Activated CD4-positive, alpha-beta T cell treated with anti-CD3 and anti-CD28 coated beads, Interleukin-10, Interleukin-2, amounts not matched to agents 100 ng/mL and 50 ng/mL, durations not matched to agents 16 hours and 8 hours (primary cell): ENCODE measurements around the gene CDH22.

Source experiments
- DNase-seq: peaks from one replicate; pipeline ENCODE4 v3.0.0-alpha.2; 2020

Gene CDH22

DNA sequence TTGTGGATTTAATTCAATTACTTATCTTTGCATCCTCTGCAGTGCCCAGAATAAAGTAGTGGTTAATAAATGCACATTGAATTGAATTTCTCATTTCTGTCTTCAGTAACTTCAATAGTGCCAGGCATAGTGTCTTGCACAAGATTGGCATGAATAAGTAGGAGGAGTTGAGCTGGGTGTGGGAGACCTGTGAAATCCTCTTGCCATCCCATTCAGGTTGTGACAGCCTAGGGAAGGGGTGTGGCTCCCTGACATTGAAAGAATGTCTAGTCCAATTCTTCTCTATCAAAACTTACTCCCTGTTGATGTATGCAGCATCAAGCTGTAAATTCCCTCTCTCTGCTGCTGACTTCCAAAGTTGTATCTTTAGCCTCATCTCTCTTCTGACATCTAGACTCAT lies 73.2 kb downstream of the CDH22 start:
- no peak for DNase-seq

DNA sequence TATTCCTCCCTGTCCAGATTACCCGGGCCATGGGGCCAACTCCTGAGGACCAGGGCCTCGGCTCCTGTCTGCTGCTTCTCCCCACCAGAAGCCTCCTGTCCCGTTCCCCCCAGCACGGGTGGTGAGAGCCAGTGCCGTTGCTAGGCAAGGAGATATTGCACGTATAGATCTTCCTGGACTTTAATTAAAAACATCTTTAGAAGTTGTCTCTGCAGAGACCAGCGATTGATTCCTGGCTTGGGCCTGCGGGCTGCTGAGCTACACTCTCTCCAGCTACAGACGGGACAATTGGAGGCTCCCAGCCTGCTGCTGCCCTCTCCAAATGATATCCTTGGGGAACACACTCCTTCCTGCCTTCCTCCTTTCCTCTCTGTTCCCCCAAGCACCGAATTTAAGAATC lies 74.6 kb downstream of the CDH22 start:
- DNase-seq = no peak

DNA sequence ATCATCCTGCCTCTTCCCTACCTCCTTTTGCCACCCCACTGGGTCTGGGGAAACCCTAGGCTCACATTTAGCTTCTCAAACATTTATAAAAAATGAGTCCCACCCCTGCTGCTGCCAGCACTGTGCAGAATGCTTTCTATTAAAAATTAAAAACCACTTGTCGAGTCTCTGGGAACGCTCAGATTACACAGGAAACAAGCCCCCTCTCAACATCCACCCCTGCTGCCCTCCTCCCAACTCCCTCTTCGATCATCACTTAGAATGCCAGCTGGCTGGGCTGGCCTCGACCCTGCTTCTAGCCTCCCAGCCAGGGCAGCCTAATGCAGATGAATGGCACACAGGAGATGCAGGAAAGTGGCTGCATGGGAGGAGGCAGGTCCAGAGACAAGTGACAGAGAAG lies 75.8 kb downstream of the CDH22 start:
- DNase-seq = no peak

- no peak for DNase-seq
Observed at GRCh38 chr20:46230801-46231282, 77.5 kb downstream of the CDH22 start.

GRCh38 chr20:46230106-46230491 lies 78.2 kb downstream of the CDH22 start:
- no peak for DNase-seq

- DNase-seq = no peak
Observed at GRCh38 chr20:46229478-46230105, 78.7 kb downstream of the CDH22 start.

DNA sequence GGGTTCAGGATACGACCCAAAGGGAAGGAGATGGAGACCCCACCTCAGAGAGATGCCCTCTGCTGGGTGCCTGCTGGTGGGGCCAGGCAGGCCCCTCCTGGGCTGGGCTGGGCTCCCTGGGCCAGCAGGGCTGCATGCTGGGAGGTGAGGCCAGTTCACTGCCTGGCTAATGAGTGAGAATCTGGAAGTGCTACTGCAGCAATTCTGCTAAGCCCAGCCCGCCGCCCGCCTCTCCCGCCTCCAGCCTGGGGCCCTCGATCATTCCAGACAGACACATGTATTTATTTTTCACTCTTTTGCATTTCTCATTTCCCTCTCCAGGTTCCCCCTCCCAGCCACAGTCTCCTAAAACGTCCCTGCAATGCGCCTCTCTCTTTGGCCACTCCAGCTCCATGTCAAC lies 79.6 kb downstream of the CDH22 start:
- DNase-seq = no peak

- no peak for DNase-seq
Observed at GRCh38 chr20:46227272-46227767, 81.0 kb downstream of the CDH22 start.

DNA sequence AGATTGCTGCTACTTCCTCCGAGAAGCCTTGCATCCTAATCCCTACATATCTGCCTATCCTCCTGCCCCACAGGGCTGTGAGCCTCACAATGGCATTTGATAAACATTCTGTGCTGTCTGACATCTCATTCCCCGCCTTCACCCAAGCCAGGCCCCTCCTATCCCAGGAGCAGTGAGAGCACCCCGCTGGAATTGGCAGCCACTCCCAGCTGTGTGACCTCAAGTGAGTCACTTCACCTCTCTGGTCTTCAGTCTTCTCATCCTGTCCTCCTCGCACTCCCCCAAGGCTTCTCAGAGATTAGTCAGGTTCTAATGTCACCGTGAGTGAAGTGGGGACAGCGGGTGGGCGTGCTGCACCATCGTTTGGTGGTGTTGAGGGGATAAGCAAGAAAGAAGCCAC lies 81.7 kb downstream of the CDH22 start:
- DNase-seq = no peak

DNA sequence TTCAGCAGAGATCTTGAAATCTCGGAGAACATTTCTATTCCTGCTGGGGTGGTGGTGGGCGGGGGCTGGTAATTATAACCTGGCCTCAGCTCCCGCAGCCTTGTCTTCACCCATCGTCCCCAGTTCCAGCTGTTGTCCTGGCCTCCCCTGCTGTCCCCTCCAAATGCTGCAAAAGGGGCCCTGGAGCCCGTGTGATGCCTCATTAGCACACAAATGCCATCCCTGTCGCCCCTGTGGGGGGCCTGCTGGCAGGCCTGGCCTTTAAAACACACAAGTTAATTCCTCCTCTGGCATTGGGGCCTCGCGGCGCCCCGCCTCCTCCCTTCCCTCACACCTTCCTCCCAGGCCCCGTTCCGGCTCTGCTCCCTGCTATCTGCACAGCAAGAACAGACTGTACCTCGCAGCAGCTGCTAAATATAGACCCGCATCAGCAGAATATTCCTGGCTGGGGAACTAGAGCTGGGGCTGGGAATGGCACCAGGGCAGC lies 85.7 kb downstream of the CDH22 start:
- no peak for DNase-seq

DNA sequence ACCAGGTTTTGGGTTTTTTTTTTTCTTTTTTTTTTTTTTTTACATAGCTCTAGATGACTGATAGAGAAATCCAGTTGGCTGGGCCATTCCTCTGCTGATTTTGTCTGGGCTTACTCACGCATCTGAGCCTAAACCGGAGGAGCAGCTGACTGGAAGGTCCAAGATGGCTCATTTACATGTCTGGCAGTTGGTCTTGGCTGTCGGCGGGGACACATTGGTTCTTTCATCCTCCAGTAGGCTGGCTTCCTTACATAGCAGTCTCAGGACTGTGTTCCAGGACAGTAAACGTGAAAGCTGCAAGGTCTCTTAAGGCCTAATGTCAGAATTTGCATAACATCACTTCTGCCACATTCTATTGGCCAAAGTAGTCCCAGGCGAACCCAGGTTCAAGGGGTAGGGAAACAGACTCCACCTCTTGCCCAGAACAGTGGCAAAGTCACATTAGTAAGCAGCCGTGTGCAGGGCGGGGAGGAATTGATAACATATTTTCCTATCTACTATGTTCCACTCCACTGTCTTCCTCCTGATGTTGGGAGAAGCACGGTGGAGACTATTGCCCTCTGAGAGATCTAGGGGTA lies 87.0 kb downstream of the CDH22 start:
- DNase-seq = no peak

GRCh38 chr20:46220455-46221207 lies 87.7 kb downstream of the CDH22 start:
- no peak for DNase-seq

- no peak for DNase-seq
Observed at GRCh38 chr20:46219920-46220319, 88.4 kb downstream of the CDH22 start.

DNA sequence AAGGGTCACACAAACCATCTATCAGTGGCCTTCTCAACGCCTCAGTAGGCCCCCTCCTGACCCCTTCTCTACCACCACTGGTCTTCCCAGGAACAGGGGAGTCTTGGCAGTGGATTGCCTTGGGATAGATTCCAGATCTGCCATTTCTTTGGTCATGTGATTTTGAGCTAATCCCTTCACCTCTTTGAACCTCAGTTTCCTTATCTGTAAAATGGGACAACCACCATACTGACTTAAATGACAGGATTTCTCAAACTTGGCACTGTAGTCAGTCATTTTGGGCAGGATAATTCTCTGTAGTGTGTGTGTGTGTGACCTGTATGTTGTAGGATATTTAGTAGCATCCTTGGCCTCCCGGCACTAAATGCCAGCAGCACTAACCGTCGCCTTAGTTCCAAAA lies 89.1 kb downstream of the CDH22 start:
- DNase-seq = no peak

- DNase-seq = no peak
Observed at GRCh38 chr20:46218656-46219055, 89.6 kb downstream of the CDH22 start.

GRCh38 chr20:46217583-46217982 lies 90.7 kb downstream of the CDH22 start:
- DNase-seq = no peak

- DNase-seq = no peak
Observed at GRCh38 chr20:46216770-46217464, 91.4 kb downstream of the CDH22 start.

GRCh38 chr20:46215913-46216707 lies 92.2 kb downstream of the CDH22 start:
- DNase-seq = no peak

DNA sequence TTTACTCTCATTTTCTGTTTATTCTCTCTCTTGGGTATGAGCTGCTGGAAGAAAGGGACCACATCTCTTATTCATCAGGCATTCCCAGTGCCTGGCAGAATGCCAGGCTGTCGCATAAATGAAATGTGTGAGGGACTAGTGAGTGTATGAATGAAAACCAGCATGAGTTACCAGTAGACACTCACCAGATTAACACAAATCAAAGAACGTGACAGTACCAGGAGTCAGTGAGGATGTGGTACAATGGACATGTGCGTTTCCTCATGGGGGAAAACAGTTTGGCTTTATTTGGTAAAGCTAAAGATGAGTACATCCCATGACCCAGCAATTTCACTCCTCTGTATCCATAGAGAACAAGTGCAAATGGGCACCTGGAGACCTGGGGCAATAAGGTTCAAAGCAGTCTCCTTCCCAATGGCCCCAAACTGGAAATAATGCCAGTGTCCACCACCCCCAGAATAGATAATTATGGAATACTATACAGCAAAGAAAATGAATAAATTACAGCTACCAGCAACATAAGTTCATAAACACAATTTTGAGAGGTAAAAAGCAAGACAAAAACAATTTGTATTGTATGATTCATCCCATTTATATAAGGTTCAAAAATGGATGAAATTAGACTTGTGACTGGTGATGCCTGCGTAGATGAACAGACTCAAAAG lies 93.3 kb downstream of the CDH22 start:
- no peak for DNase-seq

GRCh38 chr20:46213946-46214823 lies 94.1 kb downstream of the CDH22 start:
- DNase-seq = no peak

DNA sequence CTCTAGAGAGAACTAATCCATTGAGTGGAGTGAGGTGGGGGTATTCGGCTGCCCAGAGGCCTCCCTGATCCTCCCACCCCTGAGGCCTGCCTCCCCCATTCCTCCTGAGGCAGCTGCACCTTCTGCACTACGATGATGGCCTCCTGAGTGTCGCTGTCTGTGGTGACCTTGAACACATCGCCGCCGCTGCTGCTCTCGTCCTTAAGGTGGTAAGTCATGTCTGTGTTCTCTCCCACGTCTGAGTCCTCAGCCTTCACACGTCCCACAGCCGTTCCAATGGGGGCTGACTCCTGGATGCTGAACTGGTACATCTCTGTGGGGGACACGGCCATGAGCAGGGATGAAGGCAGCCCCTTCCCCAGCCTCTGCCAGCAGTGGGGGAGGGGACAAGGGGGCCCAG lies 95.4 kb downstream of the CDH22 start:
- DNase-seq = no peak
